GM21737 (cell line): ENCODE results near the gene MAP2K6.
"Not testable (repeated sequence)": the region's sequence is repeated elsewhere in the genome, so short reads cannot be mapped to it uniquely, and the experiment has no call there.

Experiments
- ATAC-seq: cut with Tn5 transposase; IDR thresholded peaks from one replicate; pipeline ENCODE4 v1.9.1; 2021; ENCODE audit warnings: mild to moderate bottlenecking, moderate library complexity; ENCODE audit not compliant: unreplicated experiment

MAP2K6 gene

GRCh38 chr17:69454051-69454450 lies 39.6 kb downstream of the MAP2K6 start:
- no peak for ATAC-seq

GRCh38 chr17:69455040-69455439 lies 40.5 kb downstream of the MAP2K6 start:
- no peak for ATAC-seq

GRCh38 chr17:69457603-69458002 lies 43.1 kb downstream of the MAP2K6 start:
- ATAC-seq: no peak

- ATAC-seq: no peak
These were observed 46.7 kb downstream of the MAP2K6 start for GRCh38 chr17:69460963-69461922.

GRCh38 chr17:69461951-69462369 lies 47.5 kb downstream of the MAP2K6 start:
- ATAC-seq: no peak

- ATAC-seq: no peak
These were observed 48.4 kb downstream of the MAP2K6 start for GRCh38 chr17:69462882-69463281.

- no peak for ATAC-seq
These were observed 52.0 kb downstream of the MAP2K6 start for GRCh38 chr17:69466451-69466850.

GRCh38 chr17:69466905-69467667 lies 52.6 kb downstream of the MAP2K6 start:
- no peak for ATAC-seq

- ATAC-seq: no peak
These were observed 53.7 kb downstream of the MAP2K6 start for GRCh38 chr17:69468207-69468606.

- no peak for ATAC-seq
These were observed 56.2 kb downstream of the MAP2K6 start for GRCh38 chr17:69470702-69471101.

GRCh38 chr17:69471406-69471805 lies 56.9 kb downstream of the MAP2K6 start:
- ATAC-seq: no peak

- no peak for ATAC-seq
These were observed 59.6 kb downstream of the MAP2K6 start for GRCh38 chr17:69473841-69474831.

- ATAC-seq: no peak
These were observed 62.9 kb downstream of the MAP2K6 start for GRCh38 chr17:69477204-69477902.

- no peak for ATAC-seq
These were observed 63.4 kb downstream of the MAP2K6 start for GRCh38 chr17:69477903-69478266.

GRCh38 chr17:69478916-69479315 lies 64.4 kb downstream of the MAP2K6 start:
- ATAC-seq: no peak

- not testable (repeated sequence) for ATAC-seq
These were observed 65.3 kb downstream of the MAP2K6 start for GRCh38 chr17:69479756-69480155.

GRCh38 chr17:69480245-69480644 lies 65.7 kb downstream of the MAP2K6 start:
- ATAC-seq: no peak

GRCh38 chr17:69485251-69485661 lies 70.8 kb downstream of the MAP2K6 start:
- no peak for ATAC-seq

GRCh38 chr17:69485901-69486643 lies 71.6 kb downstream of the MAP2K6 start:
- ATAC-seq: no peak
